WERI-Rb-1 (cell line): ENCODE measurements around the gene GPX2.

Experiments used
- DNase-seq: peaks from one replicate; pipeline ENCODE4 v3.0.0-alpha.2; 2020
- H3K27ac ChIP-seq: fragments of 250-450 bp; sonication (Bioruptor Pico); 2 replicates; pipeline ENCODE4 v1.5.1; 2020; ENCODE audit warnings: mild to moderate bottlenecking, moderate library complexity
- H3K27me3 ChIP-seq: fragments of 250-450 bp; sonication (Bioruptor Pico); 2 replicates; pipeline ENCODE4 v1.5.1; 2021; ENCODE audit warnings: mild to moderate bottlenecking, low read depth, moderate library complexity; ENCODE audit not compliant: insufficient read depth, severe bottlenecking
- H3K36me3 ChIP-seq: fragments of 250-450 bp; sonication (Bioruptor Pico); 2 replicates; pipeline ENCODE4 v1.5.1; 2020; ENCODE audit warnings: mild to moderate bottlenecking, moderate library complexity
- H3K4me3 ChIP-seq: 2 replicates; pipeline ENCODE4 v1.5.1; 2011; ENCODE audit warnings: low read depth, mild to moderate bottlenecking, control low read depth, low read length
- H3K9me3 ChIP-seq: fragments of 250-450 bp; sonication (Bioruptor Pico); 2 replicates; pipeline ENCODE4 v1.5.1; 2021; ENCODE audit warnings: mild to moderate bottlenecking, moderate library complexity; ENCODE audit not compliant: severe bottlenecking
- TF ChIP-seq, protein P1 (sequence below): IDR thresholded peaks from 2 replicates; pipeline ENCODE4 v1.5.1; 2011; ENCODE audit warnings: low read depth, mild to moderate bottlenecking, control low read depth, inconsistent platforms, low read length

GPX2 gene

DNA sequence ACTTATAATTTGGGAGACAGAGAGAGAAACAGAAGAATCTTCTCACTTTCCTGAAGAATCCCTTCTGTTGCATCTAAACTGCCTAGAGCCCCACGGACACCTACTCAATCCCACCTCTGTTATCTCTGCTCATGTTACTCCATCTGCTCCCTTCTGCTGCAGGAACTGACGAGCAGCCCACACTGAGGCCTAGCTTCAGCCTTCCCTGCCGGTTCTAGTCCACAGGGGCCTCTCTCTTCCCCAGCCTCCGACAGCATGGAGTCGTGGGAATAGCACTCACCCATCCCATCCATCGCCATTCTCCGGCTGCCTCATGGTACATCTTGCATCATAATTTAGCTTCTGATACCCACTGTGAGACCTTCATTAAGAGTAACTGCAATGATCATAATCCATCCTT lies 25.6 kb upstream of the GPX2 start:
- TF ChIP-seq, protein P1, sequence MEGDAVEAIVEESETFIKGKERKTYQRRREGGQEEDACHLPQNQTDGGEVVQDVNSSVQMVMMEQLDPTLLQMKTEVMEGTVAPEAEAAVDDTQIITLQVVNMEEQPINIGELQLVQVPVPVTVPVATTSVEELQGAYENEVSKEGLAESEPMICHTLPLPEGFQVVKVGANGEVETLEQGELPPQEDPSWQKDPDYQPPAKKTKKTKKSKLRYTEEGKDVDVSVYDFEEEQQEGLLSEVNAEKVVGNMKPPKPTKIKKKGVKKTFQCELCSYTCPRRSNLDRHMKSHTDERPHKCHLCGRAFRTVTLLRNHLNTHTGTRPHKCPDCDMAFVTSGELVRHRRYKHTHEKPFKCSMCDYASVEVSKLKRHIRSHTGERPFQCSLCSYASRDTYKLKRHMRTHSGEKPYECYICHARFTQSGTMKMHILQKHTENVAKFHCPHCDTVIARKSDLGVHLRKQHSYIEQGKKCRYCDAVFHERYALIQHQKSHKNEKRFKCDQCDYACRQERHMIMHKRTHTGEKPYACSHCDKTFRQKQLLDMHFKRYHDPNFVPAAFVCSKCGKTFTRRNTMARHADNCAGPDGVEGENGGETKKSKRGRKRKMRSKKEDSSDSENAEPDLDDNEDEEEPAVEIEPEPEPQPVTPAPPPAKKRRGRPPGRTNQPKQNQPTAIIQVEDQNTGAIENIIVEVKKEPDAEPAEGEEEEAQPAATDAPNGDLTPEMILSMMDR: no peak
- Histone ChIP-seq H3K9me3 (no peaks in the 10 kb centered on the region), H3K27ac (no peak overlapping the region), H3K4me3 (no peak overlapping the region), H3K36me3 (no peaks in the 10 kb centered on the region), H3K27me3 (no peaks in the 10 kb centered on the region)
- DNase-seq: no peak

DNA sequence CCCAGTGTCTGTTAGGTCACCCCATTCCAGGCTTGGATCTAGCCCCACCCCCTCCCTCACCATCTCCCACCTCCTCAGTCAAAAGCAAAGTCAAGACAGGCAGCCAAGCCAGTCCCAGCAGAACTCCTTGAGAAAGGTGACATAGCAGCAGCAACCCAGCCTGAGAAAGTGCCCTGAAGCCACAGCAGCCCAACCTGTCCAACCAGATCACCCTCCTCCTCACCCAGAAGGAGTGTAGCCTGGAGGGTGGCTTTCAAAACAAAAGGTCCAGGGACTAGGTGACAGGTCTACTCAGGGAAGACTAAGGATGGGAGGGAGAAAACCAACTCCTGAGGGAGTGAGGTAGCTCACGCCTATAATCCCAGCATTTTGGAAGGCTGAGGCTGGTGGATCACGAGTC lies 24.4 kb upstream of the GPX2 start:
- H3K27ac ChIP-seq: no peak overlapping the region
- DNase-seq: no peak
- TF ChIP-seq, protein P1: no peak
- H3K27me3 ChIP-seq: no peaks in the 10 kb centered on the region
- H3K9me3 ChIP-seq: no peaks in the 10 kb centered on the region
- no peak overlapping the region for H3K4me3 ChIP-seq
- no peaks in the 10 kb centered on the region for H3K36me3 ChIP-seq

DNA sequence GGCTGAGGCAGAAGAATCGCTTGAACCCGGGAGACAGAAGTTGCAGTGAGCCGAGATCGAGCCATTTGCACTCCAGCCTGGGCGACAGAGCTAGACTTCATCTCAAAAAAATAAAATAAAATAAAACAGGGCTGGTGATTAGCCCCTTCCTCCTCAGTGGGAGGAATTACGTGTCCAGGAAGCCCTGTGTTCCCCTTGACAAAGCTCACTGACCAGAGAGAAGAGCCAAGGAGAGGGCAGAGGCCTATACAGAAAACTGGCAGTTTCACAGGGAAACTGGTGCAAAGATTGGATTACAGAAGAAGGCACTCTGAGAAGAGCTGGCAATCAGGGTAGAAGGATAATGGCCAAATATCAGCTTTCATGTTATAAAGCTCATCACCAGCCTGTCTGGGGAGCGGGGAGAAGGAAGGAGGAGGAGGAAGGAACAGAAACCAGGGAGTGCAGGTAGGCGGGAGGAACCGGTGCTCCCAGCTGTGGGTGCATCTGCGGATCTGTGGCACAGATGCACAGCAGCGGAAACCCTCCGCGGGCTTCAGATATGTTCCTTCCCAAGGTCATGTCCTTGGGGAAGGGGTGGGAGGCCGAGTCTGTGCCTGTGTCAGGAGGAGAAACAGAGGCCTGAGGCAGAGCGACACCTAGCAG lies 22.9 kb upstream of the GPX2 start:
- H3K9me3 ChIP-seq: no peaks in the 10 kb centered on the region
- TF ChIP-seq, protein P1: no peak
- no peaks in the 10 kb centered on the region for H3K27me3 ChIP-seq
- H3K4me3 ChIP-seq: no peak overlapping the region
- no peak overlapping the region for H3K27ac ChIP-seq
- DNase-seq: no peak
- no peaks in the 10 kb centered on the region for H3K36me3 ChIP-seq

DNA sequence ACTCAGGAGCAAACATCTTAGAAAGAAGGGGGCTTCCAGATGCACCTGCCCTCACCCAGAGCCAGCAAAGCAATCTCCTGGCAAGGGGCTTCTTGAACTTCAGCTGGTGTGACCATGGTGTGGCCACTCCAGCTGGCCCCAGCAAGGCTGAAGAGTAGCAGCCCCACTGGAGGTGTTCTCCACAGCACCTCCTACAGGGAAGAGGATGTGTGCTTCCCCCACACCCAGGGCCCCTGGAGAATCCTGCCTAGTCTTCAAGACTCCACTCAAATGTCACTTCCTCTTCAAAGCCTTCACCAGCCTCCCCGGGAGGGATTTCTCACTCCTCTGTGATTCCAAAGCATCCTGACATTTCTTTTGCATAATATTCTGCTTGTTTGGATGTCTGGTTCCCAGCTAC lies 21.1 kb upstream of the GPX2 start:
- H3K36me3 ChIP-seq: no peaks in the 10 kb centered on the region
- TF ChIP-seq, protein P1: peak; percentile 38
- no peaks in the 10 kb centered on the region for H3K27me3 ChIP-seq
- H3K4me3 ChIP-seq: no peak overlapping the region
- no peak for DNase-seq
- H3K27ac ChIP-seq: no peak overlapping the region
- no peaks in the 10 kb centered on the region for H3K9me3 ChIP-seq

DNA sequence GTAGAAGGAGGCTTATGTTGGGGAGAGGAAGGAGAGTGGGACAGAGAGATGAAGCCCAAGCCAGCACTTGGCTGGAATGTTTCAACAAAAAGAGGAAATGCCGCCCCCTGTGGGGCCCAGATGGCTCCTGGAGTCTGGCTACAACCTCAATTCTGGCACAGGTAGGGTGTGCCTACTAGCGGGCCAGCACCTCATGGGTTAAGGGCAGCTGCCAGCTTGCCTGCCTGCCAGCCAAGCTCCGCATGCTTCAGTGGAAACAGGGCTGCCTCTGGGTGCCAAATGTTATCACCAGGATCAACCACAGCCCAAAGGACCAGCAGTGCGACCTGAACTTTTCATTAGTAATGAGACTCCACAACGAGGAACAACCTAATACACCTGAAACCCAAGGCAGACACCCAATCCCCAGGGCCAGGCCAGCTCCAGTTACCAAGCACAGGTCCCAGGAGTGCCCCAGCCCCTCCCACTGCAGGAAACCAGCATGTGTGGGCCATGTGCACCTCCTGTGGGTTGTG lies 18.3 kb upstream of the GPX2 start:
- Histone ChIP-seq H3K27ac (no peak overlapping the region), H3K9me3 (no peaks in the 10 kb centered on the region), H3K27me3 (no peaks in the 10 kb centered on the region), H3K4me3 (no peak overlapping the region), H3K36me3 (no peaks in the 10 kb centered on the region)
- DNase-seq: no peak
- TF ChIP-seq, protein P1: peak; percentile 36; the same call in 1 of the 2 replicates

DNA sequence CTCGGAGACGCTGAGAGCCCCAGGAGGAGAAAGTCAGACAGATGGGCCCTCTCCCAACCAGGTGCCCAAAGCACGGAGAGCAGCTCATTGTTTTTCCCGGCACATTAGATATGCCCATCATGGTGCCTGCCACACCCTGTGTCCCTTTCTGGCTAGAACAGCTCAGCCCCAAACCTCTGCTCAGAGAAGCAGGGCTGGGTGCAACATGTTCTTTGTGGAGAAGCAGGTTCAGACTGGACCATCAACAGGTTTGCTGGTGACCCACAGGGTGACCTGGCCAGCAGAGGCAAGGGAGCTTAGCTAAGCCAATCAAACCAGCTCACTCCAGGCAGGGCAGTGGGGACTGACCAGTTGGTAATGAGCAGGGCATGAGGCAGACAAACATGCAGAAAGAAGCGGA lies 16.2 kb upstream of the GPX2 start:
- H3K27me3 ChIP-seq: no peaks in the 10 kb centered on the region
- H3K9me3 ChIP-seq: no peaks in the 10 kb centered on the region
- no peak overlapping the region for H3K4me3 ChIP-seq
- no peak for DNase-seq
- H3K27ac ChIP-seq: no peak overlapping the region
- TF ChIP-seq, protein P1: no peak
- no peaks in the 10 kb centered on the region for H3K36me3 ChIP-seq
